MCF 10A (cell line): Measurements from ENCODE around the gene SECISBP2. TPM values are rescaled to one million over a fixed set of nuclear protein-coding genes. Genes with fewer than 3 reads are reported as not detected.

ENCODE experiments used
- BruUV-seq: library from RNA; stranded (reverse); fragments of 400-500 nt; replicated peaks from 2 replicates; lab custom pipeline; 2021; lab: Mats Ljungman, UMichigan
- CTCF ChIA-PET: fragments of 300-600 bp; sonication (Branson Sonifier 250); formaldehyde crosslinking; extraction: SDS; loops from one replicate; lab custom pipeline; 2021; ENCODE audit warnings: antibody characterized with exemption, inconsistent platforms; lab: Yijun Ruan, JAX
- POLR2A ChIA-PET: fragments of 300-600, 350-650 bp; sonication (Branson Sonifier 250); formaldehyde crosslinking; extraction: SDS; loops from one replicate; lab custom pipeline; 2020; ENCODE audit warnings: antibody characterized with exemption, inconsistent platforms; lab: Yijun Ruan, JAX
- DNase-seq: peaks from one replicate; pipeline ENCODE4 v3.0.0-alpha.2; 2018; ENCODE audit not compliant: unreplicated experiment
- H3K27ac Mint-ChIP-seq: one replicate; pipeline ENCODE4 v1.8.0; 2022; ENCODE audit warnings: mild to moderate bottlenecking, low read depth, mixed read lengths; ENCODE audit not compliant: unreplicated experiment
- H3K27me3 Mint-ChIP-seq: one replicate; pipeline ENCODE4 v1.8.0; 2022; ENCODE audit warnings: mixed read lengths; ENCODE audit not compliant: insufficient read depth, unreplicated experiment
- H3K36me3 Mint-ChIP-seq: one replicate; pipeline ENCODE4 v1.8.0; 2022; ENCODE audit warnings: mild to moderate bottlenecking, moderate library complexity, mixed read lengths; ENCODE audit not compliant: insufficient read depth, unreplicated experiment
- H3K4me1 Mint-ChIP-seq: one replicate; pipeline ENCODE4 v1.8.0; 2022; ENCODE audit warnings: mixed read lengths; ENCODE audit not compliant: insufficient read depth, unreplicated experiment
- H3K4me3 Mint-ChIP-seq: one replicate; pipeline ENCODE4 v1.8.0; 2022; ENCODE audit warnings: mild to moderate bottlenecking, moderate library complexity, mixed read lengths; ENCODE audit not compliant: unreplicated experiment
- H3K9me3 Mint-ChIP-seq: one replicate; pipeline ENCODE4 v1.8.0; 2022; ENCODE audit warnings: mixed read lengths; ENCODE audit not compliant: unreplicated experiment
- intact Hi-C: fragments of 100-400 bp; cut with micrococcal nuclease; formaldehyde crosslinking; loops from 2 replicates; pipeline ENCODE4 v1.14.1; 2022
- total RNA-seq: library from RNA; stranded (reverse); gene quantifications from 2 replicates; pipeline ENCODE4 v1.2.3, GENCODE V29; 2022
- TF ChIP-seq, protein P1 (sequence below): fragments of 200-600 bp; IDR thresholded peaks from one replicate; pipeline ENCODE4 v1.8.0; 2022; ENCODE audit warnings: antibody characterized with exemption, mild to moderate bottlenecking; ENCODE audit not compliant: unreplicated experiment

Gene SECISBP2
- total RNA-seq, 1 experiment from 2014 or later, result 38.9 TPM

GRCh38 chr9:89310475-89311345 is 7.6 kb upstream of the SECISBP2 start, which contains the start of gene CKS2:
Gene CKS2, plus strand, starts transcription at chr9:89311195. Its CDS starts 98 bp downstream, at chr9:89311293.
- intact Hi-C loops, result no loop called here
- H3K9me3 Mint-ChIP-seq, result no peaks in the 10 kb centered on the region
- H3K36me3 Mint-ChIP-seq, result peaks cover 24% of the 10 kb centered on the region
- POLR2A ChIA-PET, result interaction anchor here (0.6 to 2.0 kb wide), 14 partner anchors 8 to 1528 kb away, joined by 3 to 12 read pairs (median 4); partner anchors contain the start of genes SECISBP2 and SPIN1
- H3K27ac Mint-ChIP-seq, result peak within 1 kb of the TSS; percentile 100
- CTCF ChIA-PET, result interaction anchor here (0.5 to 1.5 kb wide), 3 partner anchors 94 to 238 kb away, joined by 3 to 5 read pairs (median 3); no protein-coding TSS in a partner anchor
- H3K27me3 Mint-ChIP-seq, result no peaks in the 10 kb centered on the region
- peak; percentile 100 for DNase-seq
- BruUV-seq, result no TSS peak
- TF ChIP-seq, protein P1, sequence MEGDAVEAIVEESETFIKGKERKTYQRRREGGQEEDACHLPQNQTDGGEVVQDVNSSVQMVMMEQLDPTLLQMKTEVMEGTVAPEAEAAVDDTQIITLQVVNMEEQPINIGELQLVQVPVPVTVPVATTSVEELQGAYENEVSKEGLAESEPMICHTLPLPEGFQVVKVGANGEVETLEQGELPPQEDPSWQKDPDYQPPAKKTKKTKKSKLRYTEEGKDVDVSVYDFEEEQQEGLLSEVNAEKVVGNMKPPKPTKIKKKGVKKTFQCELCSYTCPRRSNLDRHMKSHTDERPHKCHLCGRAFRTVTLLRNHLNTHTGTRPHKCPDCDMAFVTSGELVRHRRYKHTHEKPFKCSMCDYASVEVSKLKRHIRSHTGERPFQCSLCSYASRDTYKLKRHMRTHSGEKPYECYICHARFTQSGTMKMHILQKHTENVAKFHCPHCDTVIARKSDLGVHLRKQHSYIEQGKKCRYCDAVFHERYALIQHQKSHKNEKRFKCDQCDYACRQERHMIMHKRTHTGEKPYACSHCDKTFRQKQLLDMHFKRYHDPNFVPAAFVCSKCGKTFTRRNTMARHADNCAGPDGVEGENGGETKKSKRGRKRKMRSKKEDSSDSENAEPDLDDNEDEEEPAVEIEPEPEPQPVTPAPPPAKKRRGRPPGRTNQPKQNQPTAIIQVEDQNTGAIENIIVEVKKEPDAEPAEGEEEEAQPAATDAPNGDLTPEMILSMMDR, result no peak
- peaks cover 10% of the 10 kb centered on the region for H3K4me1 Mint-ChIP-seq
- H3K4me3 Mint-ChIP-seq, result peak within 1 kb of the TSS; percentile 91

GRCh38 chr9:89311346-89312221 is 6.7 kb upstream of the SECISBP2 start:
- peaks cover 10% of the 10 kb centered on the region for H3K4me1 Mint-ChIP-seq
- H3K27ac Mint-ChIP-seq, result peak overlapping the region; percentile 100
- H3K27me3 Mint-ChIP-seq, result no peaks in the 10 kb centered on the region
- H3K9me3 Mint-ChIP-seq, result no peaks in the 10 kb centered on the region
- BruUV-seq, result TSS peak; percentile 54
- ChIA-PET POLR2A (interaction anchor here (1.0 to 2.1 kb wide), 6 partner anchors 9 to 924 kb away, joined by 4 to 12 read pairs (median 6); partner anchors contain the start of gene SPIN1), CTCF (interaction anchor here (0.5 to 0.9 kb wide), 2 partner anchors 226 to 237 kb away, joined by 3 to 7 read pairs; no protein-coding TSS in a partner anchor)
- intact Hi-C loops, result no loop called here
- peaks cover 28% of the 10 kb centered on the region for H3K36me3 Mint-ChIP-seq
- DNase-seq, result peak; percentile 20
- H3K4me3 Mint-ChIP-seq, result peak overlapping the region; percentile 91
- TF ChIP-seq, protein P1, result no peak

- POLR2A ChIA-PET, result interaction anchor here (0.6 to 2.1 kb wide), 6 partner anchors 11 to 924 kb away, joined by 3 to 10 read pairs (median 4); partner anchors contain the start of gene SPIN1
- Mint-ChIP-seq H3K36me3 (peaks cover 24% of the 10 kb centered on the region), H3K27me3 (no peaks in the 10 kb centered on the region), H3K4me1 (peaks cover 10% of the 10 kb centered on the region), H3K27ac (peak overlapping the region; percentile 100), H3K9me3 (no peaks in the 10 kb centered on the region), H3K4me3 (peak overlapping the region; percentile 91)
- TF ChIP-seq, protein P1, result no peak
- intact Hi-C loops, result no loop called here
- CTCF ChIA-PET, result interaction anchor here (0.6 to 0.9 kb wide), 2 partner anchors 237 to 238 kb away, joined by 3 to 7 read pairs; no protein-coding TSS in a partner anchor
- peak; percentile 48 for DNase-seq
- no TSS peak for BruUV-seq
Observed at GRCh38 chr9:89312222-89312571, 6.1 kb upstream of the SECISBP2 start.
